ENCODE measurements around the gene TMEM208. TPM values are rescaled to one million over a fixed set of nuclear protein-coding genes. Genes with fewer than 3 reads are reported as not detected.

The TMEM208 gene
- total RNA-seq, 1 experiment from 2014 or later = 48.4 TPM

DNA sequence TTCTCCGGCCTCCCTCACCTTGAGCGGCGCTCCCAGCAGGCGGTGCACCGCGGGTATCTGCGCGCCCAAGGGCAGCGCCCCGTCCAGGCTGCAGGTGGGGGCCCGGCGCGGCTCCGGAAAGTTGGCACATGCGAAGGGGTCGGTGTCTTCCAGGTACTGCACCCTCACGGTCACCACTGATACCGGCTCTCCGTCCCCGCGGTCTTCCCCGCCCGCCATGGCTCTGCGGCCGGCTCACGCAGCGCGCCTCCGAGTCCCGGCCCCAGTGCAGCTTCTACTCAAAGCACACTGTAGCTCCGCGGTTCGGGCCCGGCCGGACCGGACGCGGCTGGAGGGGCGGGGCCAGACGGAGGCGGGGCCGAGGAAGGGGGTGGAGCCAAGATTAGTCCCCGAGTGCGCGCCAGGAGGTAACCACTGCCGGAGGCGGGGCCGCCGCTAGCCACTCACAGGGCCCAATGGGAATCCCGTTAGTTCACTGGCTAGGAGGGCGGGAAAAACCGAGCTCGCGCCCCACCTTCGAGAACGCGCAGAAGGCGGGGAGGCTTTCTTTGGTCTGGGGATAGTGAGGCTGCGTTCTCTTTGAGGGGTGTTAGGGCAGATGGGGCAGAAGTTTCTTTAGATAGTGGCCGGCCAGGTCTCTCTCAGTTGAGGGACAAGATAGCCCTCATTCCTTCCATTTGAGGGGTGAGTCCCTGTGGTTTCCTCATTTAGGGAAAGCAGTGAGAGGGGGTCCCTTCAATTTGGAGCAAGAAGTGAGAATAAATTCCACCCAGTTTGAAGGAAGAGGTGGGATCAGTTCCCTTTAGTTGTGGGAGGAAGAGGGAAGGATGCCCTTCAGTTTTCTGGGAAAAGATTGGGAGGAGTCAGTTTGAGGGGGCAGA lies 20.5 kb downstream of the TMEM208 start, which contains the start of gene FHOD1 (continued):
- TF ChIP-seq, protein P1, sequence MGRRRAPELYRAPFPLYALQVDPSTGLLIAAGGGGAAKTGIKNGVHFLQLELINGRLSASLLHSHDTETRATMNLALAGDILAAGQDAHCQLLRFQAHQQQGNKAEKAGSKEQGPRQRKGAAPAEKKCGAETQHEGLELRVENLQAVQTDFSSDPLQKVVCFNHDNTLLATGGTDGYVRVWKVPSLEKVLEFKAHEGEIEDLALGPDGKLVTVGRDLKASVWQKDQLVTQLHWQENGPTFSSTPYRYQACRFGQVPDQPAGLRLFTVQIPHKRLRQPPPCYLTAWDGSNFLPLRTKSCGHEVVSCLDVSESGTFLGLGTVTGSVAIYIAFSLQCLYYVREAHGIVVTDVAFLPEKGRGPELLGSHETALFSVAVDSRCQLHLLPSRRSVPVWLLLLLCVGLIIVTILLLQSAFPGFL (CRISPR knock-in tag; IDR thresholded peaks at IDR 0.05; ENCODE audit: borderline replicate concordance) = 0 out of 2 replicates have a peak, but pooled peaks have one; percentile 53
- no peak for TF ChIP-seq OVOL2 (CRISPR knock-in tag; IDR thresholded peaks at IDR 0.05; ENCODE audit: borderline replicate concordance)
- TF ChIP-seq, protein P2, sequence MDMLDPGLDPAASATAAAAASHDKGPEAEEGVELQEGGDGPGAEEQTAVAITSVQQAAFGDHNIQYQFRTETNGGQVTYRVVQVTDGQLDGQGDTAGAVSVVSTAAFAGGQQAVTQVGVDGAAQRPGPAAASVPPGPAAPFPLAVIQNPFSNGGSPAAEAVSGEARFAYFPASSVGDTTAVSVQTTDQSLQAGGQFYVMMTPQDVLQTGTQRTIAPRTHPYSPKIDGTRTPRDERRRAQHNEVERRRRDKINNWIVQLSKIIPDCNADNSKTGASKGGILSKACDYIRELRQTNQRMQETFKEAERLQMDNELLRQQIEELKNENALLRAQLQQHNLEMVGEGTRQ (CRISPR knock-in tag; IDR thresholded peaks at IDR 0.05) = no peak

DNA sequence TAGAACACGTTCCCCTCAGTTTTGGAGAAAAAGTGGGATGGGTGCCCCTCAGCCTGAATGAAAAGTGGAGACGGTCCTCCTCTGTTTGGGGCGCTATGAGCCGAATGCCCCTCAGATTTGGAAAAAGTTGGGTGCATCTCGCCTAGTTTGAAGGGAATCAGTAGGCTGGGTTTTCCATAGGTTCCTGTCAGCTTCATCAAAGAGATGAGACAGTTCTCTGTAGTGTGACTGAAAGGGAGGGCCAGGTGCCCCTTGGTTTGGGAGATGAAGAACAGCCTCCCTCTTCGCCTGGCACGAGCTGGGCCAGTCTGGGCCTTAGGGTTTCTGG lies 21.1 kb downstream of the TMEM208 start:
- DNase-seq (ENCODE audit: low spot score) (no peak), ATAC-seq (no peak)
- Mint-ChIP-seq H3K4me1 (peaks cover 31% of the 10 kb centered on the region), H3K27ac (peak overlapping the region; percentile 80), H3K9me3 (no peaks in the 10 kb centered on the region), H3K27me3 (ENCODE audit: low read depth) (peaks cover 40% of the 10 kb centered on the region), H3K4me3 (peak overlapping the region; percentile 89), H3K36me3 (no peaks in the 10 kb centered on the region)
- ChIA-PET CTCF (interaction anchor here (0.8 to 5.0 kb wide), 21 partner anchors 10 to 338 kb away, joined by 3 to 57 read pairs (median 11); partner anchors contain the start of genes ATP6V0D1, ELMO3, KCTD19 and LRRC36), POLR2A (interaction anchor here (0.6 to 3.2 kb wide), 10 partner anchors 10 to 287 kb away, joined by 3 to 26 read pairs (median 4); partner anchors contain the start of genes CES3 and TMEM208)
- TF ChIP-seq ZNF121 (CRISPR knock-in tag; IDR thresholded peaks at IDR 0.05) (no peak), SMAD3 (CRISPR knock-in tag; IDR thresholded peaks at IDR 0.05; ENCODE audit: borderline replicate concordance) (peak; percentile 74; the same call in 1 of the 2 replicates)

DNA sequence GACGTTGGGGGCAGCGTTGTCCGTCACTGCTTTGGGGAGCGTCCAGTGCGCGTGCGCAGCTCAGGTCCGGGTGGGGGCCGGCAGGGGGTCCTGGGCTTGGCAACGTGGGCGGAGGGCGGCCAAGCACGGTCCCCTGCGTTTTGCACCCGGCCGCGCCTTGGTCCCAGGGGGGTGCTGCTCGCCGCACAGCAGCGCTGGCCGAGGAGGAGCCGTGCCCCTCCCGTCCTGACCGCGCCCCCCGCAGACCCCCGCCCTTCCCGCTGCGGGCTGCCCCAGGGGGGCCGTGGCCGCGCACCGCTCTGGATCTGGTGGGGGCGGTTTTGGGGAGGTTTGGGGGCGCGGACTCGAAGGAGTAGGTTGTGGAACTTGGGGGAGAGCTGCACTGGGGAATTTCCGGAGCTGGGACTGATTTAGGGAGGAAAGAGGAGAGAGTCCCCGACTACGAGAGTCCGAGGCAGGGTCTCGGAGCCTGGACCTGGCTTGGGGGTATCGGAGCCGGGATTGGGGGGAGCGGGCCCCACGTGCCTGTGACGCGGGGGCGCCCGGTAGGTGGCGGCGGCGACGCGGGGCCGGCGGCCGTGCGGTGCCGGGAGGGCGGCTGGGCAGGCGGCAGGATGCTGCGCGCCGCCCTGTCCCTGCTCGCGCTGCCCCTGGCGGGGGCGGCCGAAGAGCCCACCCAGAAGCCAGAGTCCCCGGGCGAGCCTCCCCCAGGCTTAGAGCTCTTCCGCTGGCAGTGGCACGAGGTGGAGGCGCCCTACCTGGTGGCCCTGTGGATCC lies 21.7 kb downstream of the TMEM208 start, which contains the start of gene SLC9A5:
Gene SLC9A5, plus strand, starts transcription at position 579 of the 777 bp plus-strand sequence. Its CDS starts 36 bp downstream, at position 615.
- DNase-seq (ENCODE audit: low spot score) = peak; percentile 53
- POLR2A ChIA-PET = interaction anchor here (1.3 to 3.2 kb wide), 3 partner anchors 11 to 22 kb away, joined by 5 to 26 read pairs (median 18); partner anchors contain the start of gene TMEM208
- CTCF ChIA-PET = interaction anchor here (0.7 to 5.0 kb wide), 14 partner anchors 12 to 295 kb away, joined by 3 to 57 read pairs (median 14); partner anchors contain the start of genes ELMO3, KCTD19 and LRRC36
- TF ChIP-seq SP1 (CRISPR knock-in tag; conservative IDR thresholded peaks at IDR 0.05) (0 out of 2 replicates have a peak, but pooled peaks have one; percentile 38), KAT7 (CRISPR knock-in tag; IDR thresholded peaks at IDR 0.05; ENCODE audit: borderline replicate concordance) (no peak), ZNF416 (CRISPR knock-in tag; IDR thresholded peaks at IDR 0.05) (0 out of 2 replicates have a peak, but pooled peaks have one; percentile 35), RELA (CRISPR knock-in tag; IDR thresholded peaks at IDR 0.05; ENCODE audit: borderline replicate concordance) (no peak), FOXK1 (CRISPR knock-in tag; IDR thresholded peaks at IDR 0.05) (0 out of 2 replicates have a peak, but pooled peaks have one; percentile 25), TP53 (CRISPR knock-in tag; IDR thresholded peaks at IDR 0.05) (no peak), TEAD1 (CRISPR knock-in tag; IDR thresholded peaks at IDR 0.05) (0 out of 2 replicates have a peak, but pooled peaks have one; percentile 28), SMAD4 (CRISPR knock-in tag; IDR thresholded peaks at IDR 0.05) (no peak), NFE2L1 (CRISPR knock-in tag; IDR thresholded peaks at IDR 0.05) (peak; percentile 31; the same call in 1 of the 2 replicates), ZNF232 (CRISPR knock-in tag; IDR thresholded peaks at IDR 0.05) (peak; percentile 38; the same call in 1 of the 2 replicates)
- TF ChIP-seq, protein P3, sequence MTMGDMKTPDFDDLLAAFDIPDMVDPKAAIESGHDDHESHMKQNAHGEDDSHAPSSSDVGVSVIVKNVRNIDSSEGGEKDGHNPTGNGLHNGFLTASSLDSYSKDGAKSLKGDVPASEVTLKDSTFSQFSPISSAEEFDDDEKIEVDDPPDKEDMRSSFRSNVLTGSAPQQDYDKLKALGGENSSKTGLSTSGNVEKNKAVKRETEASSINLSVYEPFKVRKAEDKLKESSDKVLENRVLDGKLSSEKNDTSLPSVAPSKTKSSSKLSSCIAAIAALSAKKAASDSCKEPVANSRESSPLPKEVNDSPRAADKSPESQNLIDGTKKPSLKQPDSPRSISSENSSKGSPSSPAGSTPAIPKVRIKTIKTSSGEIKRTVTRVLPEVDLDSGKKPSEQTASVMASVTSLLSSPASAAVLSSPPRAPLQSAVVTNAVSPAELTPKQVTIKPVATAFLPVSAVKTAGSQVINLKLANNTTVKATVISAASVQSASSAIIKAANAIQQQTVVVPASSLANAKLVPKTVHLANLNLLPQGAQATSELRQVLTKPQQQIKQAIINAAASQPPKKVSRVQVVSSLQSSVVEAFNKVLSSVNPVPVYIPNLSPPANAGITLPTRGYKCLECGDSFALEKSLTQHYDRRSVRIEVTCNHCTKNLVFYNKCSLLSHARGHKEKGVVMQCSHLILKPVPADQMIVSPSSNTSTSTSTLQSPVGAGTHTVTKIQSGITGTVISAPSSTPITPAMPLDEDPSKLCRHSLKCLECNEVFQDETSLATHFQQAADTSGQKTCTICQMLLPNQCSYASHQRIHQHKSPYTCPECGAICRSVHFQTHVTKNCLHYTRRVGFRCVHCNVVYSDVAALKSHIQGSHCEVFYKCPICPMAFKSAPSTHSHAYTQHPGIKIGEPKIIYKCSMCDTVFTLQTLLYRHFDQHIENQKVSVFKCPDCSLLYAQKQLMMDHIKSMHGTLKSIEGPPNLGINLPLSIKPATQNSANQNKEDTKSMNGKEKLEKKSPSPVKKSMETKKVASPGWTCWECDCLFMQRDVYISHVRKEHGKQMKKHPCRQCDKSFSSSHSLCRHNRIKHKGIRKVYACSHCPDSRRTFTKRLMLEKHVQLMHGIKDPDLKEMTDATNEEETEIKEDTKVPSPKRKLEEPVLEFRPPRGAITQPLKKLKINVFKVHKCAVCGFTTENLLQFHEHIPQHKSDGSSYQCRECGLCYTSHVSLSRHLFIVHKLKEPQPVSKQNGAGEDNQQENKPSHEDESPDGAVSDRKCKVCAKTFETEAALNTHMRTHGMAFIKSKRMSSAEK (CRISPR knock-in tag; IDR thresholded peaks at IDR 0.05; ENCODE audit: borderline replicate concordance) = no peak
- TF ChIP-seq, protein P2 (CRISPR knock-in tag; IDR thresholded peaks at IDR 0.05) = peak; percentile 60
- TF ChIP-seq, protein P4, sequence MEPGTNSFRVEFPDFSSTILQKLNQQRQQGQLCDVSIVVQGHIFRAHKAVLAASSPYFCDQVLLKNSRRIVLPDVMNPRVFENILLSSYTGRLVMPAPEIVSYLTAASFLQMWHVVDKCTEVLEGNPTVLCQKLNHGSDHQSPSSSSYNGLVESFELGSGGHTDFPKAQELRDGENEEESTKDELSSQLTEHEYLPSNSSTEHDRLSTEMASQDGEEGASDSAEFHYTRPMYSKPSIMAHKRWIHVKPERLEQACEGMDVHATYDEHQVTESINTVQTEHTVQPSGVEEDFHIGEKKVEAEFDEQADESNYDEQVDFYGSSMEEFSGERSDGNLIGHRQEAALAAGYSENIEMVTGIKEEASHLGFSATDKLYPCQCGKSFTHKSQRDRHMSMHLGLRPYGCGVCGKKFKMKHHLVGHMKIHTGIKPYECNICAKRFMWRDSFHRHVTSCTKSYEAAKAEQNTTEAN (CRISPR knock-in tag; IDR thresholded peaks at IDR 0.05) = no peak

More for the DNA sequence above, 21.7 kb downstream of the TMEM208 start, which contains the start of gene SLC9A5:
- peak within 1 kb of the TSS; percentile 80 for H3K27ac Mint-ChIP-seq
- peaks cover 40% of the 10 kb centered on the region for H3K27me3 Mint-ChIP-seq (ENCODE audit: low read depth)
- H3K36me3 Mint-ChIP-seq = no peaks in the 10 kb centered on the region
- no peak for ATAC-seq
- no peaks in the 10 kb centered on the region for H3K9me3 Mint-ChIP-seq
- H3K4me3 Mint-ChIP-seq = peak within 1 kb of the TSS; percentile 89
- peaks cover 31% of the 10 kb centered on the region for H3K4me1 Mint-ChIP-seq

All from WTC11 (cell line).